SK-N-SH treated with all-trans-retinoic acid at 6 μM for 48 hours (cell line): Measurements from ENCODE around the gene BMP8A.

Experiments
- CSRNP3 ChIP-seq: fragments of 250-450 bp; sonication (Bioruptor Pico); IDR thresholded peaks from 2 replicates; pipeline ENCODE4 v1.5.1; 2021; ENCODE audit warnings: mild to moderate bottlenecking, moderate library complexity
- ISL1 ChIP-seq: fragments of 250-450 bp; sonication (Bioruptor Pico); IDR thresholded peaks from 2 replicates; pipeline ENCODE4 v2.1.2; 2022; ENCODE audit warnings: mild to moderate bottlenecking, moderate library complexity
- PATZ1 ChIP-seq: fragments of 250-450 bp; sonication (Bioruptor Pico); IDR thresholded peaks from 2 replicates; pipeline ENCODE4 v1.8.0; 2020; ENCODE audit warnings: mild to moderate bottlenecking, moderate library complexity, borderline replicate concordance
- ZFP3 ChIP-seq: fragments of 250-450 bp; sonication (Bioruptor Pico); IDR thresholded peaks from 2 replicates; pipeline ENCODE4 v1.5.0; 2020; ENCODE audit warnings: mild to moderate bottlenecking, moderate library complexity

GRCh38 chr1:39470040-39470439 lies 21.4 kb upstream of the BMP8A start:
- TF ChIP-seq PATZ1 (CRISPR knock-in tag) (no peak), CSRNP3 (CRISPR knock-in tag) (no peak), ZFP3 (CRISPR knock-in tag) (no peak), ISL1 (no peak)
